Keratinocyte (primary cell): ENCODE data around the gene XCL1. TPM values are rescaled to one million over a fixed set of nuclear protein-coding genes. Genes with fewer than 3 reads are reported as not detected.

Experiments used
- DNase-seq: peaks from one replicate; pipeline ENCODE4 v3.0.0-alpha.2; 2011; ENCODE audit warnings: low read depth, missing footprints, low spot score
- FAIRE-seq: peaks from 2 replicates; lab custom pipeline; 2011; peaks lifted over from hg19 to GRCh38; lab: Jason Lieb, UNC
- H2AFZ ChIP-seq: 2 replicates; pipeline ENCODE4 v1.6.0; 2012; ENCODE audit warnings: low read length, control low read depth, inconsistent platforms; ENCODE audit not compliant: control insufficient read depth
- H3K27ac ChIP-seq: 2 replicates; pipeline ENCODE4 v1.5.1; 2011; ENCODE audit warnings: low read length; ENCODE audit not compliant: control insufficient read depth, insufficient read depth
- H3K27me3 ChIP-seq: 3 replicates; pipeline ENCODE4 v1.6.0; 2011; ENCODE audit warnings: low read length; ENCODE audit not compliant: control insufficient read depth, insufficient read depth; ENCODE audit errors: extremely low read depth
- H3K36me3 ChIP-seq, 2 experiments: 2 replicates in 1 of 2; 3 replicates in 1 of 2; pipeline ENCODE4 v1.5.1; 2011; ENCODE audit warnings: low read length in 2 of 2, mild to moderate bottlenecking in 1 of 2; ENCODE audit not compliant: control insufficient read depth in 2 of 2, insufficient read depth in 2 of 2; ENCODE audit errors: extremely low read depth in 1 of 2
- H3K4me1 ChIP-seq: 3 replicates; pipeline ENCODE4 v1.5.1; 2011; ENCODE audit warnings: low read length; ENCODE audit not compliant: control insufficient read depth, insufficient read depth; ENCODE audit errors: extremely low read depth
- H3K4me2 ChIP-seq: 3 replicates; pipeline ENCODE4 v1.6.0; 2011; ENCODE audit warnings: low read depth, low read length; ENCODE audit not compliant: control insufficient read depth, insufficient read depth; ENCODE audit errors: extremely low read depth
- H3K4me3 ChIP-seq, 3 experiments: fragments of 200-600 bp in 1 of 3; sonication (generic) in 1 of 3; 2 replicates in 2 of 3; 3 replicates in 1 of 3; pipeline ENCODE4 v1.5.1; 2011 to 2016; ENCODE audit warnings: low read length in 3 of 3, mild to moderate bottlenecking in 3 of 3, control low read depth in 2 of 3, inconsistent platforms in 1 of 3, low read depth in 1 of 3, mixed read lengths in 1 of 3, mixed run types in 1 of 3, moderate library complexity in 1 of 3; ENCODE audit not compliant: control insufficient read depth in 2 of 3, insufficient read depth in 2 of 3; ENCODE audit errors: extremely low read depth in 1 of 3
- H3K79me2 ChIP-seq: 2 replicates; pipeline ENCODE4 v1.6.0; 2012; ENCODE audit warnings: low read length; ENCODE audit not compliant: control insufficient read depth, insufficient read depth
- H3K9ac ChIP-seq: 3 replicates; pipeline ENCODE4 v1.6.0; 2011; ENCODE audit warnings: low read length; ENCODE audit not compliant: control insufficient read depth, insufficient read depth; ENCODE audit errors: extremely low read depth
- H3K9me1 ChIP-seq: 3 replicates; pipeline ENCODE4 v1.6.0; 2011; ENCODE audit warnings: low read length; ENCODE audit not compliant: control insufficient read depth, insufficient read depth; ENCODE audit errors: extremely low read depth
- H3K9me3 ChIP-seq: 2 replicates; pipeline ENCODE4 v1.5.1; 2012; ENCODE audit warnings: low read depth, low read length; ENCODE audit not compliant: control insufficient read depth
- H4K20me1 ChIP-seq: 3 replicates; pipeline ENCODE4 v1.6.0; 2011; ENCODE audit warnings: low read length; ENCODE audit not compliant: control insufficient read depth, insufficient read depth; ENCODE audit errors: extremely low read depth
- EZH2 ChIP-seq: IDR thresholded peaks from one replicate; pipeline ENCODE4 v1.6.1; 2012; ENCODE audit warnings: inconsistent platforms, mild to moderate bottlenecking, low read length, moderate library complexity
- dilution Hi-C: fragments of 300-500 bp; cut with MboI; formaldehyde crosslinking; loops from one replicate; pipeline ENCODE4 v1.7.0; 2020; ENCODE audit warnings: low sequenced_read_pairs; ENCODE audit not compliant: extremely low pct_ligation_motif_present
- polyA plus RNA-seq, 5 experiments: library from polyadenylated mRNA; depleted of rRNA in 3 of 5; stranded (reverse) in 3 of 5; stranded (forward) in 1 of 5; unstranded in 1 of 5; fragments of >200 nt; gene quantifications; 1 replicate in 1 of 5; 2 replicates in 3 of 5; 3 replicates in 1 of 5; pipeline versions ENCODE4 v1.2.1 to v1.2.3, GENCODE V29; 2011 to 2012; ENCODE audit warnings: missing spikeins in 2 of 5, low read depth in 1 of 5, low replicate concordance in 1 of 5
- TF ChIP-seq, protein P1 (sequence below), 3 experiments: IDR thresholded peaks in 1 of 3; conservative IDR thresholded peaks in 1 of 3; optimal IDR thresholded peaks in 1 of 3; 2 replicates in 2 of 3; 3 replicates in 1 of 3; pipeline versions ENCODE3 to v1.5.1; 2011; ENCODE audit warnings: low read length in 3 of 3, mild to moderate bottlenecking in 3 of 3, moderate library complexity in 2 of 3, control low read depth in 1 of 3, inconsistent platforms in 1 of 3; ENCODE audit not compliant: insufficient read depth in 2 of 3; ENCODE audit errors: extremely low read depth in 1 of 3

Gene XCL1
- polyA plus RNA-seq, 1 donor (not counting 4 experiments of a cell fraction or from before 2014, with no cell fraction given) = 0.18 TPM

DNA sequence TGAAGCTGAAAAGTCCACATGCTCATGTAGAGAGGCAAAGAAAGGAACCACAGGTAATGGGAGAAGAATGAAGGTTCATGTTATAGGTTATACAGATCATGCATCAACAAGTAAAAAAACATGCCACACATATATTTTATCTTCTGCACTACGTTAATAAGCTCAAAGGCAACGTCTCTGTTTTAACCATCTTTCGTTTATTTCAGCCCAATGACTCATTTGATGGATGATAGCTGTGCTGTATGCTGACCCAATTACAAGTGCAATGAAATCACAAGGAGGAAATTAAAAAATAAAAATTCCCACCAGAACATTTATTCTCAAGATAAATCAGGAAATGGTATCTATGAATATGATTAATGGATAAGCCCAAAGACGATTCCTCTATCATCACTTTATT, 24.6 kb downstream of the XCL1 start:
- Histone ChIP-seq H3K4me1 (peaks cover 4% of the 10 kb centered on the region), H4K20me1 (no peaks in the 10 kb centered on the region), H3K27ac (no peak overlapping the region), H3K4me3 (no peak overlapping the region), H3K9me3 (no peaks in the 10 kb centered on the region), H3K27me3 (no peaks in the 10 kb centered on the region), H3K9ac (no peak overlapping the region), H3K9me1 (no peaks in the 10 kb centered on the region), H3K36me3 (no peaks in the 10 kb centered on the region), H3K79me2 (no peaks in the 10 kb centered on the region), H2AFZ (no peak overlapping the region), H3K4me2 (no peak overlapping the region)
- FAIRE-seq = peak; percentile 32
- TF ChIP-seq, protein P1, sequence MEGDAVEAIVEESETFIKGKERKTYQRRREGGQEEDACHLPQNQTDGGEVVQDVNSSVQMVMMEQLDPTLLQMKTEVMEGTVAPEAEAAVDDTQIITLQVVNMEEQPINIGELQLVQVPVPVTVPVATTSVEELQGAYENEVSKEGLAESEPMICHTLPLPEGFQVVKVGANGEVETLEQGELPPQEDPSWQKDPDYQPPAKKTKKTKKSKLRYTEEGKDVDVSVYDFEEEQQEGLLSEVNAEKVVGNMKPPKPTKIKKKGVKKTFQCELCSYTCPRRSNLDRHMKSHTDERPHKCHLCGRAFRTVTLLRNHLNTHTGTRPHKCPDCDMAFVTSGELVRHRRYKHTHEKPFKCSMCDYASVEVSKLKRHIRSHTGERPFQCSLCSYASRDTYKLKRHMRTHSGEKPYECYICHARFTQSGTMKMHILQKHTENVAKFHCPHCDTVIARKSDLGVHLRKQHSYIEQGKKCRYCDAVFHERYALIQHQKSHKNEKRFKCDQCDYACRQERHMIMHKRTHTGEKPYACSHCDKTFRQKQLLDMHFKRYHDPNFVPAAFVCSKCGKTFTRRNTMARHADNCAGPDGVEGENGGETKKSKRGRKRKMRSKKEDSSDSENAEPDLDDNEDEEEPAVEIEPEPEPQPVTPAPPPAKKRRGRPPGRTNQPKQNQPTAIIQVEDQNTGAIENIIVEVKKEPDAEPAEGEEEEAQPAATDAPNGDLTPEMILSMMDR (optimal IDR thresholded peaks at IDR 0.05 in 1 of 3, IDR thresholded peaks at IDR 0.05 in 1 of 3, conservative IDR thresholded peaks at IDR 0.05 in 1 of 3; ENCODE audit: extremely low read depth in 1 of 3, insufficient read depth in 2 of 3, low read length in 3 of 3) = no peak
- TF ChIP-seq EZH2 = no peak
- DNase-seq = no peak
- dilution Hi-C loops = no loop called here

- Histone ChIP-seq H3K9me3 (no peaks in the 10 kb centered on the region), H3K27me3 (no peaks in the 10 kb centered on the region), H2AFZ (no peak overlapping the region), H3K79me2 (no peaks in the 10 kb centered on the region), H3K4me3 (no peak overlapping the region), H3K9ac (no peak overlapping the region), H3K4me1 (peaks cover 4% of the 10 kb centered on the region), H3K9me1 (peaks cover 2% of the 10 kb centered on the region), H3K27ac (no peak overlapping the region), H3K36me3 (no peaks in the 10 kb centered on the region), H4K20me1 (no peaks in the 10 kb centered on the region), H3K4me2 (no peak overlapping the region)
- DNase-seq (peak; percentile 28), FAIRE-seq (peak; percentile 94)
- TF ChIP-seq, protein P1 (optimal IDR thresholded peaks at IDR 0.05 in 1 of 3, IDR thresholded peaks at IDR 0.05 in 1 of 3, conservative IDR thresholded peaks at IDR 0.05 in 1 of 3; ENCODE audit: extremely low read depth in 1 of 3, insufficient read depth in 2 of 3, low read length in 3 of 3) = peak; percentile 89 to 98 (median 89)
- no peak for TF ChIP-seq EZH2
- dilution Hi-C loops = no loop called here
Measured at GRCh38 chr1:168603501-168604110, 27.2 kb downstream of the XCL1 start.
